Thyroid gland (tissue), 4 donors: ENCODE results near the gene RARA.

Source experiments
- CTCF ChIP-seq, 6 experiments: fragments of 200-600 bp in 3 of 6; fragments of 450-650 bp in 3 of 6; sonication (generic) in 3 of 6; IDR thresholded peaks; one replicate each; pipeline ENCODE4 v1.5.1; 2016 to 2019; ENCODE audit warnings: antibody characterized with exemption in 6 of 6, mild to moderate bottlenecking in 2 of 6, inconsistent platforms in 1 of 6, moderate library complexity in 1 of 6
- POLR2A ChIP-seq, 2 donors: fragments of 450-650 bp; IDR thresholded peaks; one replicate each; pipeline ENCODE4 v1.6.1; 2017; ENCODE audit warnings: antibody characterized with exemption in 2 of 2, mild to moderate bottlenecking in 2 of 2, moderate library complexity in 1 of 2

DNA sequence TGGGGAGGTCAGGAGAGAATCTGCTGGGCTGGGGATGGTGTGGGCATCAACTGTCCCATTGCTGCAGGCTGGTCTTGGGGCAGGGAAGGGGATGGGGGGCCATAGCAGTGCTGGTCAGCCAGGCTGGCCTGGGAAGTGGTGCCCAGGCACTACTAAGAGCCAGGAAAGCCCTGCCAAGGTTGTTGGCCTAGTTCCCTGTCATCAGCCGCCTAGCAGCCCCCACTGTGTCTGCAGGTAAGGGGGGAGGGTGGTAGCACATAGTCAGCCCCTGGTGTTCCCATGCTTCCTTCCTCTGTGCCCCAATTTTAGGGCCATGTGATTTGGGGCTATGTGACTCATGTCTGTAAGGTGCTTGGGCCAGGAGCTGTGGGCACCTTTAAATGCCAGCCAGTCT, 37.8 kb downstream of the RARA start:
- no peak for TF ChIP-seq CTCF (IDR thresholded peaks at IDR 0.05)
- TF ChIP-seq POLR2A (IDR thresholded peaks at IDR 0.05) = no peak
